Ecto neural progenitor cell (in vitro differentiated cells): ENCODE data around the gene HYAL4.

Source experiments
- DNase-seq: peaks from one replicate; pipeline ENCODE4 v3.0.0-alpha.2; 2018; ENCODE audit warnings: low spot score

The HYAL4 gene

DNA sequence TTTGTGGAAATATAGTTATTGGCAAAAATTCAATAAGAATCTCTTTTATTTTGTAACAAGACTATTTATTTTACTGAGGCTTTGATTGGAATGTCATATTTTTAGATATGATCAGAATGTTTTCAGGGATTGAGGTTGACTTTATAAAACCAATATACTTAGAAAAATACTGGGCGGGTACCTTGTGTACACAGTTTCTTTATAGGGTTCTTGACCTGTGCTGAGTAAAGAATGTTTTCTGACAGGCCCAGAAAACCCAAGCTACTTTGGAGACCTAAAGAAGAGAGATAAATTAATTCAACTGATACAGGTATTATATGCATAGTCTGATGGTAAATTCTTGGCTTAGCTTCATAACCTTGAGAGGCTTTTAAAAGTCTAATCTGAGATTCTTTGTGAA, 56.1 kb downstream of the HYAL4 start:
- DNase-seq, result no peak

DNA sequence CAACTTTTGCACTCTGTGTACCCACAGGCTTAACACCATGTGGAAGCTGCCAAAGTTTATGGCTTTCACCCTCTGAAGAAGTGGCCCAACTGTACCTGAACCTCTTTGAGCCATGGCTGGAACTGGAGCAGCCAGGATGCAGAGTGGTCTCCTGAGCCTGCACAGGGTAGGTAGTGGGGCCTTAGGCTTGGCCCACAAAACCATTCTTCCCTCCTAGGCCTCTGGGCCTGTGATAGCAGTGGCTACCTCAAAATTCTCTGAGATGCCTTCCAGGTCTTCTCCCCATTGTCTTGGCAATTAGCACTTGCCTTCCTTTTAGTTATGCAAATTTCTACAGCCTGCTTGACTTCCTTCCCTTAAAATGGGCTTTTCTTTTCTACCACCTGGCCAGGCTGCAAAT, 60.7 kb downstream of the HYAL4 start:
- no peak for DNase-seq

DNA sequence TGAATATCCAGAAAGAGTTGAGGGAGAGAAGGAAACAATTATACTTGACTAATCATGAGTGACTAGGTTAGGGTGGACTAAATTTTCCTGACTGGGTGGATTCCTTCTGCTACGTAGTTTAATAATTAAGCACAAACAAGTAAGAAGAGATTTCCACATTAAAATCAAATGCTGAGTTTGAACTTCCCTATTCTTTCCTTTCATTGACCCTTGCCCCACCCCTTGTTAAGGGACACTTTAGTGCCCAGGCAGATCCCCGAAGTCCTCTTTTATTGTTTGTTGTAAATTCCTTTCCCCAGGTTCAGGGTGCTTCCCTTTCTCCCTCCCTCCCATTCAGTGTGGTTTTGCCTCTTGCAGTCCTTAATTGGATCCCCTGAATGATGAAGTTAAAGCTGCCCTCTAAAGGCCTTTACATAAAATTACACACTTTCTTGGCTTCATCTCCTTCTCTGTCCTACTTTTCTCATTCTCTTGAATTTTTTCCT, 71.3 kb downstream of the HYAL4 start:
- no peak for DNase-seq

DNA sequence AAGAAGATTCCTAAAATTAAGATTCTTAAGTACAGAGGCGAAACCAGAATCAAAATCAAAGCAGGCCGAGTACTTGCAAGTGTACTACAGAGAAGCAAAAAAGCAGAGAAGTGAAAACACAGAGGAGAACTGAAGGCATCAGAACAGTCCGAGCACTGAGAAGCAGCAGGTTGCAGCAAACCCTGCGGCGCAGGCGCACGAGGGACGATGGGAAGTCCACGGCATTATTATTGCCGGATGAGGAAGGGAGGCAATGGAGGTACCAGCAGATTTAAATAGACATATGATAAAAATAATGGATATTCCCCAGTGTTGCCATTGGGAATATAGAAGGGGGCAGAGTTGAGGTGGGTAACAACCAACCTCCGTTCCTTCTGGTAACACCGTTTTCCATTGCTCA, 72.9 kb downstream of the HYAL4 start:
- no peak for DNase-seq

DNA sequence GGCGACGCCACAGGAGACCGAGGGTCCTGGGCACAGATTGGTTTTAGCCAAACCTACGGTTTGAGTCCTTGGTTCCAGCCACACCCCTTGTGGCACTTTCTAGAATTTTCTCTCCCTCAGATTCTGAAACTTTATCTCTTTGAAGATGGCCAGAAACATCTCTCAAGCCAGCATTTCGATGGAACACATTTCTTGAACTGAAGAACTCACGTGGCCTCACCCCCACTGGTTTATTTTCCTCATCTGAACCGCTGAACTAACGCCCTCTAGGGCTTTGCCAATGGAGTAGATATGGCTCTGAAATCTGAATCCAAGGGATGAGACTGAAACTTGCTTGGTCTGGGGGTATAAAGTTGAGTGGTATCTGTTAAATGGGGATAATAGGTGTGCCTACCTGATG, 73.3 kb downstream of the HYAL4 start:
- DNase-seq, result no peak

DNA sequence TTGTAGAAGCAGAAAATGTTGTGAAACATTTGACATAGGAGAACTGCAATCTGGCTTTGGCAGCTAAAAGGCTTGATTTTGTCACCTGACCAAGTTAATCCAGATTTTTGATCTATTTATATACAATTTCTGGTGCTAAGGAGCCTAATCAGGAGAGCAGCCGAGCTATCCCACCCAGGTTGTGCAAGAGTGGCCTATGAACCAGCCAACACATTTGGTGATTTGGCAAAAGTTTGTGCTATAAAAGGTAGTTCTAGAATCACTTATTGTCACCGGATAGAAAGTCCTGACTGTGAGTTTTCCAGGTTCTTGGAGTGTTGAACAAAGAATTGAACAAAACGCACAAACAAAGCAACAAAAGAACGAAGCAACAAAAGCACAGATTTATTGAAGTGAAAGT, 78.6 kb downstream of the HYAL4 start:
- no peak for DNase-seq

DNA sequence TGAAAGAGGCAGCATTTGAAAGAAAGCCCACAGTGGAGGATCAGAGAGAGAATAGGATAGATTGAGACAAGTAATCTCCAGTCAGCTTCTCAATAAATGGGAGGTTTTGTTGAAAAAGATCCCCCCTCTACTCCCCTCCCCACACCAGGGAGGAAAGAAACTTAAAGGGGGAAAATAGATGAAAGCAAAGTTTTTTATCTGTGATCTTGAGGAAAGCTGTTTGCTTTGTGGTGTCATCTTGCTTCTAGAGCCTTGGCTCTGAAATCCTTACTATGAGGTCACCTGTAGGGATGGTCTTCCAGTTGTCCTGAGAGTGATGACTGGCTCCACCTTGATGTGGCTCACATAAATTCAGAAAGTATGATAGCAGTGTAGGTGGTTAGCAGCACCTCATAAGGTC, 80.0 kb downstream of the HYAL4 start, which contains the start of gene SPAM1:
TSS of gene SPAM1 (plus strand) at position 301 of the 400 bp plus-strand sequence. CDS start 28,330 bp downstream, outside the sequence.
- DNase-seq, result no peak
